ENCODE results near the gene TNFRSF21.

- TF ChIP-seq POLR2A (IDR thresholded peaks at IDR 0.05) (no peak), POLR2AphosphoS5 (IDR thresholded peaks at IDR 0.05) (no peak), CTCF (IDR thresholded peaks at IDR 0.05) (no peak), EP300 (IDR thresholded peaks at IDR 0.05) (no peak)
Observed at GRCh38 chr6:47318236-47318989, 8.7 kb upstream of the TNFRSF21 start.
